Measurements from ENCODE around the gene AP5S1.

GRCh38 chr20:3802524-3803239 lies 17.7 kb upstream of the AP5S1 start:
- TF ChIP-seq RAD21 (conservative IDR thresholded peaks at IDR 0.05) (no peak), EZH2 (IDR thresholded peaks at IDR 0.05; ENCODE audit: borderline replicate concordance, insufficient read depth, low read length, poor library complexity, severe bottlenecking) (no peak), EP300 (conservative IDR thresholded peaks at IDR 0.05; ENCODE audit: poor library complexity, severe bottlenecking) (no peak), CTCF (IDR thresholded peaks at IDR 0.05; ENCODE audit: poor library complexity, severe bottlenecking) (no peak), POLR2AphosphoS5 (IDR thresholded peaks at IDR 0.05) (no peak)
